ENCODE data around the gene SPPL2B.

SPPL2B gene

GRCh38 chr19:2345076-2345475, 16.6 kb downstream of the SPPL2B start:
- TF ChIP-seq CTCF (IDR thresholded peaks at IDR 0.05) = no peak

GRCh38 chr19:2345794-2346663, 17.5 kb downstream of the SPPL2B start:
- no peak for TF ChIP-seq CTCF (IDR thresholded peaks at IDR 0.05)

- TF ChIP-seq CTCF (IDR thresholded peaks at IDR 0.05) = no peak
Observed at GRCh38 chr19:2350656-2351055, 22.2 kb downstream of the SPPL2B start.

- TF ChIP-seq CTCF (IDR thresholded peaks at IDR 0.05) = no peak
Observed at GRCh38 chr19:2351591-2351990, 23.1 kb downstream of the SPPL2B start.

GRCh38 chr19:2352121-2352520, 23.6 kb downstream of the SPPL2B start:
- TF ChIP-seq CTCF (IDR thresholded peaks at IDR 0.05) = no peak

GRCh38 chr19:2353159-2353886, 24.8 kb downstream of the SPPL2B start:
- TF ChIP-seq CTCF (IDR thresholded peaks at IDR 0.05) = no peak

GRCh38 chr19:2353887-2354592, 25.6 kb downstream of the SPPL2B start:
- no peak for TF ChIP-seq CTCF (IDR thresholded peaks at IDR 0.05)

Measured in LNCAP (cell line).